PC-3 (cell line): ENCODE data around the gene HEXD.

Experiments used
- EZH2 ChIP-seq: fragments of 300-600 bp; sonication (generic); IDR thresholded peaks from one replicate; pipeline ENCODE4 v1.6.1; 2017; ENCODE audit warnings: antibody characterized with exemption, mild to moderate bottlenecking, low read length; ENCODE audit not compliant: unreplicated experiment
- TF ChIP-seq, protein P1 (sequence below): fragments of 300-600 bp; sonication (generic); conservative IDR thresholded peaks from 2 replicates; pipeline ENCODE4 v1.5.1; 2017; ENCODE audit warnings: antibody characterized with exemption, low read depth, mild to moderate bottlenecking, low read length

DNA sequence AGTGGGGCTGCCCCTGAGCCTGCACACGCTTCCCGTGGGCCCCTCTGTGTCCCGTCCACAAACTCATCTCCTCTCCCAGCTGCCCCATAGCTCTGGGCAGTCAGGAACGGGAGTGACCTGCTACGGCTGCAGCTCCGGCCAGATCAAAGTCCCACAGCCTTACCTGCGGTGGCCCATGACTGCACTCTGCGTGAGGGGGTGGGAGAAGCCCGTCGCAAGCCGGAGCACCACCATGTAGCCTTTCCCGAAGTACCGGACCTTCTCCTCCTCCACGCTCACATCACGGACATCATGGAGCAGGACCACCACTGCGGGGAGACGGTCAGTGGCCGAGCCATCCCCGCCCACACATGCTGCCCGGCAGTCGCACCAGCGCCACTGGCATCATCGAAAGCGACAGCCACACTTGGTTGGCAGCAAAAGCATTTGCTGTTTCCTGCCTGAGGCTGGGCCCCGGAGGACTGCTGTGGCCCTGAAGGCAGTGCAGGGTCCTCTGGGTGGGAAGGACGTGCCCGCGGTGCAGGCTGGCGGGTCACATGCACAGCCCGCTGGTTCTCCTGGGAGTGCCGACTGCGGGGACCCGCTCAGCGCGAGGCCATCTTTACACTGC, 26.2 kb downstream of the HEXD start:
- TF ChIP-seq, protein P1, sequence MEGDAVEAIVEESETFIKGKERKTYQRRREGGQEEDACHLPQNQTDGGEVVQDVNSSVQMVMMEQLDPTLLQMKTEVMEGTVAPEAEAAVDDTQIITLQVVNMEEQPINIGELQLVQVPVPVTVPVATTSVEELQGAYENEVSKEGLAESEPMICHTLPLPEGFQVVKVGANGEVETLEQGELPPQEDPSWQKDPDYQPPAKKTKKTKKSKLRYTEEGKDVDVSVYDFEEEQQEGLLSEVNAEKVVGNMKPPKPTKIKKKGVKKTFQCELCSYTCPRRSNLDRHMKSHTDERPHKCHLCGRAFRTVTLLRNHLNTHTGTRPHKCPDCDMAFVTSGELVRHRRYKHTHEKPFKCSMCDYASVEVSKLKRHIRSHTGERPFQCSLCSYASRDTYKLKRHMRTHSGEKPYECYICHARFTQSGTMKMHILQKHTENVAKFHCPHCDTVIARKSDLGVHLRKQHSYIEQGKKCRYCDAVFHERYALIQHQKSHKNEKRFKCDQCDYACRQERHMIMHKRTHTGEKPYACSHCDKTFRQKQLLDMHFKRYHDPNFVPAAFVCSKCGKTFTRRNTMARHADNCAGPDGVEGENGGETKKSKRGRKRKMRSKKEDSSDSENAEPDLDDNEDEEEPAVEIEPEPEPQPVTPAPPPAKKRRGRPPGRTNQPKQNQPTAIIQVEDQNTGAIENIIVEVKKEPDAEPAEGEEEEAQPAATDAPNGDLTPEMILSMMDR = no peak
- TF ChIP-seq EZH2 = no peak
